ENCODE results near the gene KCNJ4. TPM values are rescaled to one million over a fixed set of nuclear protein-coding genes. Genes with fewer than 3 reads are reported as not detected.
A peak's percentile ranks its signal among the peaks of the same experiment; 100 is the strongest.

Gene KCNJ4
- total RNA-seq, 1 donor from 2014 or later = 0.82 TPM

DNA sequence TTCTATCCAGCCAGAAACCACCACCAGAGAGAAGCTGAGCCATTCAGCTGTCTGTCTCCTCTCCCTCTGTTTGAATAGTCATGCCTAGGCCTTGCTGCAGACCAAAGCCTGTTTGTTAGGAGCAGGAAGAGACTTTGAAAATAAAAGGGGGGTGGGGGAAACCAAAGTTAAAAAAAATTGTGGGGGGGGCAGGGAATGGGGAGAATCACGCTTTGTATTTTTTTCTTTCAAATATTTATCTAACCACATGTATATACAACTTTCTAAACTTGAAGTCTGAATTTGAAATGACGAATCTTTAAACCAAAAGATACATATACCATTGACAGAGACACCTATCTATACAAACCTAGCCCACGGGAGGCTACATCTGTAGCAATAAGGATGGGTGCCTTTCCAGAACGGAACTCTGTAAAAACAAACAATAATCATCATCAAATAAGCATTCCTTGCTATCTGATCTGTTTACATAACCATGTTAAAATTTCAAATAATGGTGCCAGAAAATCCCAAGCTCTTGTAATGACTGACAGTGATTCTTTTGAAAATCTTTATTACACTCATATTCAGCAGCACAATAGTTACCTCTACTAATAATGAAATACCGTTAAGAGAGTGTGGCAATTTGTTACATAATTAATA is 36.8 kb upstream of the KCNJ4 start:
- peak overlapping the region; percentile 25 for H3K27ac ChIP-seq
- no peak overlapping the region for H3K27ac Mint-ChIP-seq
- peaks cover 93% of the 10 kb centered on the region for H4K20me1 ChIP-seq (ENCODE audit: low read depth)

DNA sequence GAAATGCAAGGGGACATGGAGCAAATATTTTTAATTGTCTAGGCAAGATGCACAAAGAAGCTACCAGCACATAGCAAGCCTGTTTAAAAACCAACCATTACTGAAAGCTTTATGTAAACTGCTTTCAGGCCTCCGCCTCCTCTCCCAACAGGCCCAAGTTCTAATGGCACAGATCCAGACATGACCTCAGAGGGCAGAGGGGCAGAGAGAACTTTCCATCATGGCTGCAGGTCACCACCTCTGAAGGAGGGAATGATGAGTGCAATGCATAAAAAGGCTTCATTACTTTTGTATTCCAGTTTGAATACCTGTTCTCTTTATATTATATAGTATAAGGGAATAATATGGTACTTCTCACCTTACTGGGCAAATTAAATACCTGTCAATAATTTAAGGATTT is 35.9 kb upstream of the KCNJ4 start:
- Mint-ChIP-seq H3K4me3 (no peak overlapping the region), H3K4me1 (peaks cover 6% of the 10 kb centered on the region), H3K9me3 (no peaks in the 10 kb centered on the region), H3K36me3 (peaks cover 63% of the 10 kb centered on the region), H3K27me3 (ENCODE audit: insufficient read depth, low read depth) (peaks cover 2% of the 10 kb centered on the region), H3K27ac (no peak overlapping the region)
- H3K27ac ChIP-seq = peak overlapping the region; percentile 23
- no peaks in the 10 kb centered on the region for H3K9me3 ChIP-seq (ENCODE audit: low read depth)
- DNase-seq (ENCODE audit: low spot score) = no peak
- H3K4me3 ChIP-seq = no peak overlapping the region
- no peak overlapping the region for H3K4me2 ChIP-seq
- H3F3A ChIP-seq (ENCODE audit: low read depth) = peaks cover 98% of the 10 kb centered on the region
- H4K20me1 ChIP-seq (ENCODE audit: low read depth) = peaks cover 92% of the 10 kb centered on the region
- H2AFZ ChIP-seq (replicated peaks) = no peak overlapping the region
- H3K27me3 ChIP-seq = no peaks in the 10 kb centered on the region
- peaks cover 75% of the 10 kb centered on the region for H3K79me2 ChIP-seq (ENCODE audit: low read depth)
- H3K36me3 ChIP-seq = peaks cover 68% of the 10 kb centered on the region
- H3K9ac ChIP-seq = no peak overlapping the region
- TF ChIP-seq EZH2phosphoT487 (IDR thresholded peaks at IDR 0.05) (no peak), EZH2 (IDR thresholded peaks at IDR 0.05) (no peak)
- H3K4me1 ChIP-seq = no peaks in the 10 kb centered on the region

More for the DNA sequence above, 36.8 kb upstream of the KCNJ4 start:
- Mint-ChIP-seq H3K4me1 (peaks cover 6% of the 10 kb centered on the region), H3K36me3 (peaks cover 61% of the 10 kb centered on the region), H3K27me3 (ENCODE audit: insufficient read depth, low read depth) (peaks cover 2% of the 10 kb centered on the region), H3K9me3 (no peaks in the 10 kb centered on the region), H3K4me3 (no peak overlapping the region)
- Histone ChIP-seq H3K27me3 (no peaks in the 10 kb centered on the region), H3K9ac (no peak overlapping the region), H3K79me2 (ENCODE audit: low read depth) (peaks cover 84% of the 10 kb centered on the region), H3K36me3 (peaks cover 76% of the 10 kb centered on the region), H3F3A (ENCODE audit: low read depth) (peaks cover 98% of the 10 kb centered on the region), H3K9me3 (ENCODE audit: low read depth) (no peaks in the 10 kb centered on the region), H3K4me3 (no peak overlapping the region), H2AFZ (replicated peaks) (no peak overlapping the region), H3K4me1 (no peaks in the 10 kb centered on the region), H3K4me2 (no peak overlapping the region)
- no peak for DNase-seq (ENCODE audit: low spot score)
- TF ChIP-seq EZH2phosphoT487 (IDR thresholded peaks at IDR 0.05) (no peak), EZH2 (IDR thresholded peaks at IDR 0.05) (no peak)
- TF ChIP-seq, protein P1, sequence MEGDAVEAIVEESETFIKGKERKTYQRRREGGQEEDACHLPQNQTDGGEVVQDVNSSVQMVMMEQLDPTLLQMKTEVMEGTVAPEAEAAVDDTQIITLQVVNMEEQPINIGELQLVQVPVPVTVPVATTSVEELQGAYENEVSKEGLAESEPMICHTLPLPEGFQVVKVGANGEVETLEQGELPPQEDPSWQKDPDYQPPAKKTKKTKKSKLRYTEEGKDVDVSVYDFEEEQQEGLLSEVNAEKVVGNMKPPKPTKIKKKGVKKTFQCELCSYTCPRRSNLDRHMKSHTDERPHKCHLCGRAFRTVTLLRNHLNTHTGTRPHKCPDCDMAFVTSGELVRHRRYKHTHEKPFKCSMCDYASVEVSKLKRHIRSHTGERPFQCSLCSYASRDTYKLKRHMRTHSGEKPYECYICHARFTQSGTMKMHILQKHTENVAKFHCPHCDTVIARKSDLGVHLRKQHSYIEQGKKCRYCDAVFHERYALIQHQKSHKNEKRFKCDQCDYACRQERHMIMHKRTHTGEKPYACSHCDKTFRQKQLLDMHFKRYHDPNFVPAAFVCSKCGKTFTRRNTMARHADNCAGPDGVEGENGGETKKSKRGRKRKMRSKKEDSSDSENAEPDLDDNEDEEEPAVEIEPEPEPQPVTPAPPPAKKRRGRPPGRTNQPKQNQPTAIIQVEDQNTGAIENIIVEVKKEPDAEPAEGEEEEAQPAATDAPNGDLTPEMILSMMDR (IDR thresholded peaks at IDR 0.05) = no peak

DNA sequence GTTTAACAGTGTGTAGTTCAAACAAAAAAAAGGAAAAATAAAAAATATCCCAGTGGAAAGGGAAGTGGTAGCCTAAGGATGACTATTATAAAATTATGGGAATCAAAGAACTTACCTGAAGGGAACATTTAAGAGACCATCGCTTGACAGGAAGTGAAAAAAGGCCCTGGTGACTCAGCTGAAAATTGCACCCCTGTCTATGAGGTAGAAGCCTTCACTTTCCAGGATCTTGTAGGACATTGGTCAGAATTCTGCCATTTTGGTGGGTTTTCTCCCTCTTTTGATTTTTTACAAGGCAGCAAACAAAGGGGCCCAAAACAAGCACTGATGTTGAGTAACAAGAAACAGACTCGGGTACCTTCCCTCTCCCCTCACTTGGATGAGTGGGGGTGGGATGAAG is 35.5 kb upstream of the KCNJ4 start:
- Histone ChIP-seq H3K79me2 (ENCODE audit: low read depth) (peaks cover 71% of the 10 kb centered on the region), H3K4me2 (no peak overlapping the region), H3K27ac (peak overlapping the region; percentile 23), H3K9me3 (ENCODE audit: low read depth) (no peaks in the 10 kb centered on the region), H3K27me3 (no peaks in the 10 kb centered on the region), H3K9ac (no peak overlapping the region), H2AFZ (replicated peaks) (no peak overlapping the region), H3K4me1 (no peaks in the 10 kb centered on the region), H3K36me3 (peaks cover 65% of the 10 kb centered on the region), H3K4me3 (no peak overlapping the region), H3F3A (ENCODE audit: low read depth) (peaks cover 98% of the 10 kb centered on the region), H4K20me1 (ENCODE audit: low read depth) (peaks cover 90% of the 10 kb centered on the region)
- Mint-ChIP-seq H3K4me3 (no peak overlapping the region), H3K36me3 (peaks cover 64% of the 10 kb centered on the region), H3K9me3 (no peaks in the 10 kb centered on the region), H3K27me3 (ENCODE audit: insufficient read depth, low read depth) (peaks cover 2% of the 10 kb centered on the region), H3K27ac (no peak overlapping the region), H3K4me1 (peaks cover 6% of the 10 kb centered on the region)
- TF ChIP-seq EZH2 (IDR thresholded peaks at IDR 0.05) = no peak
- TF ChIP-seq, protein P1 (IDR thresholded peaks at IDR 0.05) = no peak
- no peak for TF ChIP-seq EZH2phosphoT487 (IDR thresholded peaks at IDR 0.05)
- no peak for DNase-seq (ENCODE audit: low spot score)

DNA sequence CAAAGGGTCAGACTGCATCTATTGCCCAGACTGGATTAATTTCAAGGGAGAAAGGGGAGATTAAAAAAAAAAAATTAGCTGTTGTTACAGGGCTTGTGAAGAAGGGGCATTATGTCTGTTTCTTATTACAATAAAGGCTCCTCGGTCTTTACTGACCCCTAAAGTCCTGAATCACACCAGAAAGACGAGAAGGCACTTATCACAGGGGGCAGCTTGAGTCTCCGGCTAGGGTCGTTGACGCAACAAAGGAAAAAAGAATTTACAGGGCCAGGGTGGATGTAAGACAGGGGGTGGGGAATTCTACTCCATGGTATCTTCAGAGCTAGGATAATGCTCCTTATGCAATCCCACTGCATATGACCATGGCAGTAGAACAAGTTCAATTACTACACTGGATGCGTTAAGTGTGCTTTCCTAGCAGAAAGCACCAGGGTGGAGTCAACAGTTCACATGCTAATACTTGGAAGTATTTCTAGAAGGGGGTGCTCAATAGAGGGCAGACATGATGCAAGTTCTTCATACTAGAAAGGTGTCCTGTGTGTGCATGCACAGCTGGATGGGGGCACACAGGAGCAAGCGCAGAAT is 34.7 kb upstream of the KCNJ4 start:
- Histone ChIP-seq H3K27me3 (no peaks in the 10 kb centered on the region), H3K36me3 (peaks cover 68% of the 10 kb centered on the region), H3K9me3 (ENCODE audit: low read depth) (no peaks in the 10 kb centered on the region), H3F3A (ENCODE audit: low read depth) (peaks cover 100% of the 10 kb centered on the region), H3K4me2 (no peak overlapping the region), H2AFZ (replicated peaks) (no peak overlapping the region), H4K20me1 (ENCODE audit: low read depth) (peaks cover 82% of the 10 kb centered on the region), H3K27ac (peak overlapping the region; percentile 42), H3K4me1 (no peaks in the 10 kb centered on the region), H3K4me3 (no peak overlapping the region), H3K79me2 (ENCODE audit: low read depth) (peaks cover 64% of the 10 kb centered on the region), H3K9ac (no peak overlapping the region)
- peaks cover 6% of the 10 kb centered on the region for H3K4me1 Mint-ChIP-seq
- no peak for DNase-seq (ENCODE audit: low spot score)
- H3K4me3 Mint-ChIP-seq = no peak overlapping the region
- H3K27me3 Mint-ChIP-seq (ENCODE audit: insufficient read depth, low read depth) = peaks cover 2% of the 10 kb centered on the region
- H3K27ac Mint-ChIP-seq = peak overlapping the region; percentile 8
- peaks cover 64% of the 10 kb centered on the region for H3K36me3 Mint-ChIP-seq
- no peaks in the 10 kb centered on the region for H3K9me3 Mint-ChIP-seq
- TF ChIP-seq, protein P1 (IDR thresholded peaks at IDR 0.05) = no peak
- no peak for TF ChIP-seq EZH2 (IDR thresholded peaks at IDR 0.05)
- TF ChIP-seq EZH2phosphoT487 (IDR thresholded peaks at IDR 0.05) = no peak

All from neural progenitor cell (in vitro differentiated cells).